IPS-NIHi7 (cell line): ENCODE measurements around the gene LDLRAD4.
"Not testable (repeated sequence)": the region's sequence is repeated elsewhere in the genome, so short reads cannot be mapped to it uniquely, and the experiment has no call there.

Experiments used
- DNase-seq: peaks from one replicate; pipeline ENCODE4 v3.0.0; 2012; ENCODE audit warnings: mixed read lengths; ENCODE audit errors: extremely low spot score

Gene LDLRAD4

DNA sequence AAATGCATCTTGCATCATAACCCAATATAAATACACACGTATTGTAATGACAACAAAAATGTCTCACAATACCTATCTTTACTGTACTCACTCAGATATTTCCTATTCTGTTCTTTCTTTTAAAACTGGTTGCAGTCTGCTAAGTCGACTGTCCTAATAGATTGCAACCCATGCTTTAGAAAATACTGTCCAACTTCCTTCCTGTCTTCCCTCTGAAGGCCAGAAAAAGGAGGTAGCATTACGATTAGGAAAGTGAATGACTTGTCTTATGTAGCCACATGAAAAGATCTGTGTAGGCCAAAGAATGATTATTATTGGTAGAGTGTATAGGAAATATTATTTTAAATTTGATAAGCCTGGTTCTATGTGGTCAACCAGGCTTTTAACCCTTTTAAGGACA lies 373.7 kb downstream of the LDLRAD4 start:
- DNase-seq, result no peak

DNA sequence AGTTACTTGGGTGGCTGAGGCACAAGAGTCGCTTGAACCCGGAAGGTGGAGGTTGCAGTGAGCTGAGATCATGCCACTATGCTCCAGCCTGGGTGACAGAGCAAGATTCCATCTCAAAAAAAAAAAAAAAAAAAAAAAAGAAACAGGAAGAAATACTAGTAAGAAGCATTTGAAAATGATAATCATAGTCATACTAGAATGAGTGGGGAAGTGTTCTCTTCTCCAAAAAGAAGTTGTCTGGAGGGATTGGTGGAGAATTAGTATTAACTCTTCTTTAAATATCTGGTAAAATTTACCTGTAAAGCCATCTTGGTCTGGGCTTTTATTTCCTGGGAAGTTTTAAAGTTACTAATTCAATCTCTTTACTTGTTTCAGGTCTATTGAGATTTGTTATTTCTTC lies 376.0 kb downstream of the LDLRAD4 start:
- DNase-seq, result no peak

DNA sequence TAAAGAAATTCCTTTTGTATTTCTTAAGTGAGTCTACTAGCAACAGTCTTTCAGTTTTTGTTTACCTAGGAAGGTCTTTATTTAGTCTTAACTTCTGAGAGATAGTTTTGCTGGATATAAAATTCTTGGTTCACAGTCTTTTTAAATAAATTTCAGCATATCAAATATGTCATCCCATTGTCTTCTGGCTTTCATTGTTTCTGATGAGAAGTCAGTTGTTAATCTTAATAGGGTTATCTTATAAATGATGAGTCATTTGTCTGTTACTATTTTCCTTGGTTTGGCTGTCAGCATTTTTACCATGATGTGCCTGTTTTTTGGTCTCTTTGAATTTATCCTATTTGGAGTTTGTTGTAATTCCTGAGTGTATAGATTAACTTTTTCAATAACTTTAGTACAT lies 378.5 kb downstream of the LDLRAD4 start:
- no peak for DNase-seq

DNA sequence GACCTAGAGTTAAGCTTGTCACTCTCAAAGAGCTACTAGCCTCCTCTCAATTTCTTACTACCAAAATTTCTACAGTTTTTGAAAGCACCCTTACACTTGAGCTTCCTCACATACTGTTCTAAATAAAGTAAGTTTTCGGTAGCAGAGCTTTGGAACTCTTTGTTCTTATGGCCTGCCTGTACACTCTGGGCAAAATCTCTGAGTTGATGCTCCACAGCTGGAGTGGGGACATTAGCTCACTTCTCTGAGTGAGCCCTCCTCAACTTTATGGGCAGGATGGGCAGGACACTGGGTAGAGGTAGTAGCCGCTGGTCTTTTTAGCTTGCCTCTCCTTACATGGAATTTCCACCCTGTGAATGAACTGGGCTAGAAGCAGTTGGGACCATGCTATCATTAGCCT lies 380.0 kb downstream of the LDLRAD4 start:
- no peak for DNase-seq

DNA sequence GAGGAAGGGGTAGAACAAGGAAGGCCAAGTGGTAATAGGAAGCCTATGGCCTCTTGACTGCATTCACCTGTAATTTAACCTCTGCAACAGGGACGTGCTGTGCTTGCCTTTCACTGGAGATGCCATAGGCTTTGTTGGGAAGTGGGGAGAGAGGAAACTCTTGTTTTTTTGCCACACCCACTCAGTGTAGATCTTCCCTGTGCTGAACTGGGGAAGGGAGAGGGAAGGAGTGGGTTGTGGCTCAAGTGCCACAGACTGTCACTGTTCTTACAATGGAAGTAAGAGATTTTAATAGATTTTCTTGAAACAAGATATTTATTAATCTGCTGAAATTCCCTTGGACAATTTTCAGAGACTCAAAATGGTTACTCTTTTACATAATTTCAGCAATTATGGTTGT lies 380.5 kb downstream of the LDLRAD4 start:
- no peak for DNase-seq

DNA sequence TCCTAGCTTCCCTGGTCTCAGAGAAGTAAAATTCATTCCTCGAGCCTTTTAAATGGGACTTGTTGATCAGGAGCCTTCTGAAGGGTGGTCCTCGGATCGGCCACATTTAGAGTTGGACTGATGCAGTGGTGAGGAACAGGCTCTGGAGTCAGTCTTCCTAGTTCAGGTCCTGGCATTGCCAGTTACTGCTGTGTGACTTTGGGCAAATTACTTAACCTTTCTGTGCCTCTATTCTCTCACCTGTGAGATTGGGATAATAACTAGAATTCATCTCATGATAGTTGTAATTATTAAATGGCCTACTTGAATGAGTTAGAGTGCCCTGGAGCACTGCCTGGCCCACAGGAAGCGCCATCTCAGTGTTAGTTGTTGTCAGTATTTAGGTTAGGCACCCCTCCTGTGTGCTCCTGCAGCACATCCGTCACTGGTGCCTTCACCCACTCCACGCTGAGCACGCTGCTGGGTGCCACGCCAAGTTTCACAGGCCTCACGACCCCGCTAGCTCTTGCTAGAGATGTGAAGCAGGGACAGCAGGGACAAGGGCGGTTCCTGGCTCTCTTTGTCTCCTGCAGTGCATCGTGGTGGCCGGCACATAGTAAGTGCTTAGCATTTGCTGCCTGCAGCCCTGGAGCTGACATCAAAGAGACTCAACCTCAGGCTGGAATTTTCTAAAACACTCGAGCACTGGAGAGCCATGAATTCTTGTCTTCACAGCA lies 384.9 kb downstream of the LDLRAD4 start:
- DNase-seq, result no peak

DNA sequence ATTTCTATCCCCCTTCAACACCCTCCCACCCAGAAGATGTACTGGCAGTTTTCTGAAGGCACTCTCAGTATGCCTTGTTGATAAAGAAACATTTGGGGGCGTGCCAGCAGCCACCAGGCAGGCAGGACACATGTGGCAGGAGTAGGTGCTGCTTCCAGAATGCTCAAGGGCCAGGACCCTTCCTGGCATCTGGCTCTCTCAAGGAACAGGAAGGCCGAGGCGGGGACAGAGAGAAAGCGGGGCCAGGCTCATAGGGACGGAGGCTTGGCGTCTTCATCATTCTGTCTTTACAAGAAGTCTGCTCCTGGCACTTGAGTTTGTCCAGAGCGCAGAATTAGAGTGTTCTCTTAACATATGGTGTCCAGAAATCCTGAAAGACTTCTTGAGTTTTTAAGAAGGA lies 386.2 kb downstream of the LDLRAD4 start:
- no peak for DNase-seq

DNA sequence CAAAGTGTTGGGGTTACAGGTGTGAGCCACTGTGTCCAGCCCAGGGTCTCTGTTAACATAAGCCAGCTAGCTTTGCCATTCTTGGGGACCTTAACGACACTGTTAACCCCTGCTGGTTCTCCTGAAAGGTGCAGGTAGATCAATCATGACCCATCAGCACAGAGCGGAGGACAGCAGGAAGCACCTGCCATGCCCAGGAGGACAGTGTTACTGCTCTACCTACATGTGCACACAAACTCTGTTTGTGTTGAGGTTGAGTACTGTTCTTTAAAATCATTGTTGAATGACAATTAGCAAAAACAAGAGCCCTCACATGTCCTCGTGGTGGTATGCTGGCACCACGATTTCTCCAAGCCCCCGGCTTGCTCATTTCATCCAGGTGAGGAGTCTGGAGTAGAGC lies 386.9 kb downstream of the LDLRAD4 start:
- DNase-seq, result no peak

DNA sequence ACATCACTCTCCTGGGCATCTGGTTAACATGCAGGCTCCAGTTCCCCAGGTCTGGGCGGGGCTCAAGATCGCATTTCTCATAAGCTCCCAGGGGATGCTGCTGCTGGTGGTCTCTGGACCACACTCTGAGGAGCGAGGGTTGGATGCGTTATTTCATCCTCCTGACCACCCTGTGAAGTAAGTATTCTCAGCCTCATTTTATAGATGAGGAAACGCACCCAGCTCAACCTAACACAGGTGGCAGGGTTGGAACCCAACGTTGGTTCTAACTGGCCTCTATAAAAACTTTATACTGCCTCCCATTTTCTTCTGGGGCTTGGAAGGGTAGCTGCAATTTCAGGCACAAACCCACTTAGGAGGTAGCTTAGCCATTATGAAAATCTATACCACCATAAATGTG lies 387.3 kb downstream of the LDLRAD4 start:
- no peak for DNase-seq

DNA sequence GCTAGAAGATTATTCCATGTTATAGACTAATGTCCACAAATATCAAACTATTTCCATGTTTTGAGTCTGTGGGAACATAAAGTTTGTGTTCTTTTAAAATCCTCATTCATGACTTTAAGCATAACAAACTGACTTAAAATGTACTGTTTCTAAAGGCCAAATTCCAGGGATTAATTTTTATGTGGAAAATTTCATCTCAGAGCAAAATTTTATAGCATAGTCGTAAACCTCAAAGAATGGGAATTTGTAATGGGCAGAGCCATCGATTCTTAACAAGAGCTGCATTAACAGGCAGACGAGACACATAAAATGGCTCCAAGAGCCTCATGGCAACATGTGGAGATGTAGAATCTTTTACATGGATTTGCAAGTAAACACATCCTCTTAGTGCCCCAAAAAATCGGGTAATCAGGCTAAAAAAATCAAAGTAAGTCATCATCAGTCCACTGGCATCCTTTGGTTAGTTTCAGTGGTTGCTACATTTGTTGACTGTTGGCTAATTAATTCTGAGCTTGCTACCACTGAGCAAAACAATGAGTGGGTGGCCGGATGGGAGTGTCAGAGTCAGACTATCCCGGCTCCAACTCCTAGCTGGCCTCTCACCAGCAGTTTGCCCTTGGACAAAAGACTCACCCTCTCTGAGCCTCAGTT lies 388.2 kb downstream of the LDLRAD4 start:
- DNase-seq, result no peak

DNA sequence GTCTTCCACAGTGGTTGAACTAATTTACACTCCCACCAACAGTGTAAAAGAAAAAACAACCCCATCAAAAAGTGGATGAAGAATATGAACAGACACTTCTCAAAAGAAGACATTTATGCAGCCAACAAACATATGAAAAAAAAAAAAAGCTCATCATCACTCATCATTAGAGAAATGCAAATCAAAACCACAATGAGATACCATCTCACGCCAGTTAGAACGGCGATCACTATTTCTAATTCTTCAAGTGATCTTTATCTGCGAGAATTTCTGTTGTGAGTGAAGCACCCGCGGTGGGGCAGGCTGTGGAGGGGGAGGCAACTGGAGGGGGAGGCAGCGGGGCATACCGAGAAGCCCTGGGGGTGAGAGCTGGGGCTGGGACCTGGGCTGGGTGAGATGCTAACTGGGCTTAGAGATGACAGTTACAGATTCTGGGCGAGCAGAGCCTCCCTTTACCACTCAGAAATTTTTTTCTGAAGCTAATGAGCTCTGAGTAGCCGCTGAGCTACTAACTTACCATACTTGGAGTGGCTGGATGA lies 389.5 kb downstream of the LDLRAD4 start:
- not testable (repeated sequence) for DNase-seq

DNA sequence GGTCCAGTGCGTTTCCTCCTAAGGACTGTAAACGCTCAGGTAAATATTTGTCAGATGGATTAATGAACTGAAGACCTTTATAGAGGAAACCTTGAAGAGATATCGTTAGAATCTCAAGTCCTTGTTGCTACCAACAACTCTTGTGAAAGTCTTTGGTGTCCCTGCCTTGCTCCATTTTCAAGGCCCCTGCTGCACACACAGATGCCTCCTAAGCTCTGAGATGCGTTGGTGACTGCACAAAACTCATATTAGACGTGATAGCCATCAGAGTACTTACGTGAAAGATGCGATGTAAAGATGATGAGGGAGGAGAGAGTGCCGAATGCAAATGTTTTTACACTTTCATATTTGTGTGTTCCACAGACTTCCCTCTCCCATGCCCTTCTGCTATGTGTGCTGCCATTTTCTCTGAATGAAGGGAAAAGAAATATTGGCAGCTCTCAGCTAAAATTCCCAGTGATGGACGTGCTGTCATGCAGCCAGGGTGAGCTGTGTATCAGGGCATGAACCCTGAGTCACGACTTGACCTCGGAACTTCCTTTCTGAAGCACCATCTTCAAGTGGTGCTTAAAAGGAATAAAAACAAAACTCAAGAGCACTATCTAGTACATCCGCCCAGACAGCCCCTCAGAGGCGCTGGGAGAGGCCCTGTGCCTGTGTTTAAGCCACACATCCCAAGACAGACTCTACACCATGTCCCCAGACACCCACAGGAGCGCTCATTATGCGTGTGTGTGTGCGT lies 390.4 kb downstream of the LDLRAD4 start:
- DNase-seq, result peak; percentile 6

DNA sequence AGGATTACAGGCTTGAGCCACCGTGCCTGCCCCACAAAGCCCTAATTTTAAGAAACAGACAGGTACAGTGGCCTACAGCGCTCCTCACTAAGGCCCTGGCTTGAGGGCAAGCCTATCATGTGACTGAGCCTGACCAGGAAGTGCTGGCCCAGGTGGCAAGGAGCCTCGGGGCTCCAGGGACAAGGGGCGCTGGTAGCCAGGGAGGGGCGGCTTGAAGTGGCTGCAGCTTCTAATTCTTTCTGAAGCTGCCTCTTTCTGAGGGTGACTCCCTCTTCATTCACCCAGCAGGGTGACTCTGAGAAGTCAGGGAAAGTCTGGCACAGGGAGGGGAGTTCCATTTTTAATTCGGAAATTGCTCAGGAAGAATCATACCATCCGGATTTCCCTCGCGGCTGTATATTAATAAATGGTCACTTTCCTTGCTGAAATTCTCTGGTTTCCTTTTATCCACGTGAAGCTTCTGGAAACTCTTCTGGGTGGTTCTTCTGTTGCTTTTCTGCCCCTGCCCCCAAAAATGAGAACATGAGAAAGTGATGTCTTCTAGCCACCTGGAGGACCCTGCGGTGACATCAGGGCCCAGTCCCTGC lies 392.1 kb downstream of the LDLRAD4 start:
- DNase-seq, result peak; percentile 14

DNA sequence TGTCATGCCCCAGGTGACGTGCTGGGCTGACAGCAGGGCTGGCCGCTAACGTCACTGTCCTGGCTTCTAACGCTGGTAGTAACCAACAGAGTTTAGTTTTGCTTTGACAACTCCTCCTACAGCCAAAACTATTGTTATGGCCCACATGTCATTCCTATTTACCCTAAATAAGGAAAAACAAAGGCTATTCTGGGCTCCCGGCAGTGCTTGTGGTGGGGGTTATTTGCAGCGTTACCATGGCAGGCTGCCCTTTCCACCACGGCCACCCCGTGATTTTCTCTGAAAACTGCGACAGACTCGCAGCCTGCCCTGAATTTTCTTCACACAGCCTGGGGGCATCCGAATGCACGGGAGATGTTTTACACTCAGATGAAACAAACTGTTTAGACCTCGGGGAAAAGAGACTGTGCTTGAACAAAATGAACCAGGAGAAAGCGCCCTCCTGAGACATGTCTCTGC lies 392.6 kb downstream of the LDLRAD4 start:
- DNase-seq, result peak; percentile 41

DNA sequence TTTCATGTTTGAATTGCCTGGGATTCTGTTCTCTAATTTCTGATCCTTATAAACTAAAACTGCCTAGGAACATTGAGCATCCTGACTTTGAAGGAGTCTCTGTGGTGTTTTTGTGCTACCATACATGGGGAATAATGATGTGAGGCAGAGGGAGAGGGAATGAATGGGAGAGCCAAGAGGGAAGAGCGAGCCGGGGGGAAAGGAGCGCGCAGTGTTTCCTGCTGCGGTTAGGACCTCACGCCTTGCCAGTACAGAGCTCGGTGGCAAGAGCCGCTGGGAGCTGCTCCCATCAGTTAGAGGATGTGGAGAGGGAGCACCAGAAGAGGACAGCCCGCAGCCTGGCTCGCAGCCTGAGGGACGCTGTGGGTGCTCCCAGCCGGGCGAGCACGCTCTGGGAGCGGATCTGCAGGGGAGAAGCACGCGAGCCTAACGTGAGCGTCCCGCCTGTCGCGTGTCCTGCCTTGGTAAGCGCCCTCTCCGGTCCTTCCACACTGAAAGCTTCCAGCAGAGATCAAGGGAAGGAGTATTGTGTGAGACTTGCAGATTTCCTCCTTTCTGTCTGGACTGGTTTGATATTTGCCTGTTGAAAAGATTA lies 393.1 kb downstream of the LDLRAD4 start:
- DNase-seq, result peak; percentile 42

DNA sequence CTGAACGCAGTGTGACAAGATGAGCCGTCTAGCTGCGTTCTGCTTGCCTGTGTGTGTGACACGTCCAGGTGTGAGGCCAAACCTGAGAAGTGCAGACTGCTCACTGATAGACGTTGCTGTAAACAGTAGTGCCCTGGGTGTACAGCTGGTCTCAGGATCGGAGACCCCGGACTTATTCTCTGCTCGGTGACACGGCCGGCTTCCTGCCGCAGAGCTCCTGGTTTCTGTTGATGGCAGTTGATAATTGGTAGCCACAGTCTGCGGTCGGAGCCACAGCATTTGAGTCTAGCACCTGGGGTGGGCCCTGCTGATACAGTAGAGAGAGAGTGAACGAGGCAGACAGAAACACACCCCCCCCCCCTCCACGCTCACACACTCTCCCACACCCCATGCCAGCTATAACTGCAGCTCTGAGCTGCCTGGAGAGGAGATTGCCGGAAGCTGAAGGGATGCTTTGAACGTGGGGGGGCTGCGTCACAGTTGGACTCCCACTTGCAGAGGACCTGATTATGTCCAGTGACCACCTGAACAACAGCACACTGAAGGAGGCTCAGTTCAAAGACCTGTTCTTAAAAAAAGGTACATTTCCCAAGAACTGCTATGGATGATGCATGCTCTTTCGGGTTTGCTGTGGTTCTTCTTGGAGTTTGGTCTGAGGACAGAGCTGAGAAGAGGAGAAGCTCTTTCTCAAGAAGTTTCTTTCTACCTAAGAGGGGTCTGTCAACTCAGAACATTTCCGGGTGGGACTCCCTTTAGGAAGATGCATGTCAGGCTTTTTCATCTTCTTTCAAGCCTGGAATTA lies 393.8 kb downstream of the LDLRAD4 start:
- peak; percentile 10 for DNase-seq

DNA sequence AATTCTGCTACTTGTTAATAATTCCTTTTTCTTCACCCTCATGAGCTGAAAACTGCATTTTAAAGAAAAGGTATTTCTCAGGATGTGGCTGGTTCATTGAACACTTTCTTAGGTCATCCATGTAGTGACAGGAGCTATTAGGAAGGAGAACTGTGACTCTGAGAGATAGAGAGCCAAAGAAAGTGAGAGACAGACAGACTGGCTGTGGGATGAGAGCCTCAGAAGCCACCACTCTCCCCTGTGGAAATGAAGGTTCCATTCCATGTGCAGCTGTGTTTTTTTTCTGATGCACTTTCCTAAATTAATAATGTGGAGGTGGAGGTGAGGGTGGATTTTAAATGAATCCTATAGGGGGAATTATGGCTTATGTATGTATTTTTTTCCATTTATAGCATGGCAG lies 394.5 kb downstream of the LDLRAD4 start:
- DNase-seq, result no peak

DNA sequence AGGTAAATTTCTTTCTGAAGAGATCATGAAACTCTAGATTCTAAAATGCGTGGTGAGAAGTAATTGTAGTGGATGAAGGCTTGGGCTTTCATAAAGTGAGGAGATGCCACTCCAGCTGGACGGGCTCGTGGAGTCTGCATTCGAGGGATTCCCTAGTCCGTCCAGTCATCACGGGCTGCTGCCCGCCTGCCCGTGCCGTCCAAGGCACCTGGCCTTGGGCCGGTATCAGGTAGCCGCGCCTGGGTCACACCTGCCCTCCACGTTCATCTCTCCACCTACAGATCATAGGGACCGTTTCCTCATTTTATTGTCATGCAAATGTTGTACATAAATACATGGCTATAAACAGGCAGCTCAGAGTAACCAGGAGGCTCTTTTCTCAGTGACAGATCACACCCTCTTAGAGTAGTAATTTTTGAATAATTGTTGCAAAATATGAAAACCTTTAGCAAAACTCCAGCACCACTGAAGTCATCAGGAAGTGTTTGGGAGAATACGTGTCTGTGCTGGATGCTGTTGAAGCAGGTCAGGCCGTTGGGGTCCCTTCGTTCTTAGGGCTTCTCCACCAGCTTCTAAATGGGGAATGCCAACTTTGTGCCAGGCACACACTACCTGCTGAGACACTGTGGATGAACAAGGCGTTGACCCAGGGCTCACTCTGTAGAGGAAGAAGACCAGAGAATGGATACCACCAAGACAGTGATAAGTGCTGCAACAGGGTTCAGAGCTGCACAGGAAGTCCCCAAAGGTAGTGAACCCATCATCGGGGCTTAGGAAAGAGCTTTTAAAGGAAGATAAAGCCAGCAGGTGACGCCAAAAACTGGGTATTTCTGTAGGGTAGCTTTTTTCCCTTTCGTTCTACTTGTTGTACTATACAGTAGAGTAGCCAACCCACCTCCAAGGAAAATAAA lies 395.3 kb downstream of the LDLRAD4 start:
- DNase-seq, result peak; percentile 7

DNA sequence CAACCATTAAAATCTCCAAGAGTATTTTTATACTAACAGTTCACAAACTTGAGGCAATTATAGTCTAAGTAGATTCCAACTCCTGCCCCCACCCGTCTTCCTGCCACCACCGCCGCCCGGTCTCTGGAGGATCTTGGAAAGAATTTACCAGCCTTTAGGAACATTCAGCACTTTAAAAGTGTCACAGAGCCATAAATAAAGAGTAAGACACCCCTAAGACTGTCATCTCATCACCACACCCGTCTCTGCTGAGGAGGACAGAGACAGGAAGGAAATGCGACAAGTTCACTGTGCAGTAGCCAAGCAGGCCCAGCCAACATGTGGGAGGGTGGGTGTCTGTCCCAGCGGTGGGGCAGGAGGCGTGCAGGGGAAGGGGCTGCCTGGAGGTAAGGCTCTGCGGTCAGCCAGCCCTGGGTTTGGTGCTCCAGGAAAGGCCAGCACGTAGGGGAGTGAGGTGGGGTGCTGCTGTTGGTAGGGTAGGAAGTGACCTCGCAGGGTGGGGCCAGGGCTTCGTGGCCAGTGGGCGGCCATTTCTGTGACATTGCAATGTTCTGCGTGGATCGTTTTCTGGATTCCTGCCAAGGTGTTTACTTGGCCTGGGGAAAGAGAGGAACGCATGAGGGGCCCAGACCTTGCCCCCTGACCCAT lies 396.2 kb downstream of the LDLRAD4 start:
- DNase-seq, result no peak
